Stimulated activated memory B cell treated with anti-CD40 and anti-IgM and Interleukin-4, amounts not matched to agents 10 μg/mL and 1 μg/mL and 100 μg/mL, for 72 hours (primary cell): ENCODE data around the gene ENO1.

Experiments
- ATAC-seq: fragments of 150-1000 bp; cut with Tn5 transposase; 2 replicates; pipeline ENCODE4 v1.10.0; 2021
- H3K27ac Mint-ChIP-seq: one replicate; pipeline ENCODE4 v1.8.0; 2022; ENCODE audit warnings: mild to moderate bottlenecking, mixed read lengths
- H3K27me3 Mint-ChIP-seq: one replicate; pipeline ENCODE4 v1.8.0; 2022; ENCODE audit warnings: mixed read lengths
- H3K36me3 Mint-ChIP-seq: one replicate; pipeline ENCODE4 v1.8.0; 2022; ENCODE audit warnings: mixed read lengths
- H3K4me1 Mint-ChIP-seq: one replicate; pipeline ENCODE4 v1.8.0; 2022; ENCODE audit warnings: mixed read lengths
- H3K4me3 Mint-ChIP-seq: one replicate; pipeline ENCODE4 v1.8.0; 2022; ENCODE audit warnings: mild to moderate bottlenecking, moderate library complexity, mixed read lengths
- H3K9me3 Mint-ChIP-seq: one replicate; pipeline ENCODE4 v1.8.0; 2022; ENCODE audit warnings: mixed read lengths

Gene ENO1

GRCh38 chr1:8883491-8883890 is 5.0 kb upstream of the ENO1 start:
- H3K4me1 Mint-ChIP-seq = peaks cover 15% of the 10 kb centered on the region

GRCh38 chr1:8879922-8880676 is 1.6 kb upstream of the ENO1 start:
- ATAC-seq = no peak
- Mint-ChIP-seq H3K27me3 (no peaks in the 10 kb centered on the region), H3K36me3 (peaks cover 31% of the 10 kb centered on the region)

More at GRCh38 chr1:8883491-8883890, 5.0 kb upstream of the ENO1 start:
- ATAC-seq = no peak
- no peaks in the 10 kb centered on the region for H3K27me3 Mint-ChIP-seq
- no peak overlapping the region for H3K4me3 Mint-ChIP-seq
- no peaks in the 10 kb centered on the region for H3K9me3 Mint-ChIP-seq
- H3K27ac Mint-ChIP-seq = no peak overlapping the region
- no peaks in the 10 kb centered on the region for H3K36me3 Mint-ChIP-seq

GRCh38 chr1:8879464-8879921 is 1.0 kb upstream of the ENO1 start:
- Mint-ChIP-seq H3K4me1 (peaks cover 35% of the 10 kb centered on the region), H3K9me3 (no peaks in the 10 kb centered on the region), H3K36me3 (peaks cover 36% of the 10 kb centered on the region), H3K27ac (peak overlapping the region; percentile 92), H3K27me3 (no peaks in the 10 kb centered on the region), H3K4me3 (peak overlapping the region; percentile 79)
- ATAC-seq = no peak

More at GRCh38 chr1:8879922-8880676, 1.6 kb upstream of the ENO1 start:
- Mint-ChIP-seq H3K4me1 (peaks cover 31% of the 10 kb centered on the region), H3K9me3 (no peaks in the 10 kb centered on the region), H3K27ac (peak overlapping the region; percentile 92), H3K4me3 (peak overlapping the region; percentile 79)

- no peaks in the 10 kb centered on the region for H3K27me3 Mint-ChIP-seq
- peaks cover 36% of the 10 kb centered on the region for H3K36me3 Mint-ChIP-seq
- H3K27ac Mint-ChIP-seq = peak overlapping the region; percentile 92
- peaks cover 35% of the 10 kb centered on the region for H3K4me1 Mint-ChIP-seq
- ATAC-seq = peak; percentile 93
- peak overlapping the region; percentile 96 for H3K4me3 Mint-ChIP-seq
- H3K9me3 Mint-ChIP-seq = no peaks in the 10 kb centered on the region
Observed at GRCh38 chr1:8878698-8879463, 395 bp upstream of the ENO1 start.

- Mint-ChIP-seq H3K4me1 (peaks cover 55% of the 10 kb centered on the region), H3K27ac (peak overlapping the region; percentile 92), H3K36me3 (peaks cover 59% of the 10 kb centered on the region), H3K9me3 (no peaks in the 10 kb centered on the region), H3K4me3 (peak overlapping the region; percentile 96), H3K27me3 (no peaks in the 10 kb centered on the region)
- ATAC-seq = no peak
Observed at GRCh38 chr1:8876087-8876486, 2.4 kb downstream of the ENO1 start.

- H3K4me1 Mint-ChIP-seq = peaks cover 58% of the 10 kb centered on the region
Observed at GRCh38 chr1:8875216-8875861, 3.1 kb downstream of the ENO1 start.

GRCh38 chr1:8874230-8875201 is 4.0 kb downstream of the ENO1 start:
- H3K4me3 Mint-ChIP-seq = peak overlapping the region; percentile 66
- H3K4me1 Mint-ChIP-seq = peaks cover 53% of the 10 kb centered on the region
- ATAC-seq = no peak
- peak overlapping the region; percentile 92 for H3K27ac Mint-ChIP-seq
- no peaks in the 10 kb centered on the region for H3K27me3 Mint-ChIP-seq
- no peaks in the 10 kb centered on the region for H3K9me3 Mint-ChIP-seq
- H3K36me3 Mint-ChIP-seq = peaks cover 72% of the 10 kb centered on the region

More at GRCh38 chr1:8875216-8875861, 3.1 kb downstream of the ENO1 start:
- Mint-ChIP-seq H3K27ac (peak overlapping the region; percentile 92), H3K36me3 (peaks cover 66% of the 10 kb centered on the region), H3K27me3 (no peaks in the 10 kb centered on the region), H3K4me3 (peak overlapping the region; percentile 66), H3K9me3 (no peaks in the 10 kb centered on the region)
- ATAC-seq = no peak

- no peaks in the 10 kb centered on the region for H3K27me3 Mint-ChIP-seq
- peaks cover 57% of the 10 kb centered on the region for H3K4me1 Mint-ChIP-seq
- peaks cover 80% of the 10 kb centered on the region for H3K36me3 Mint-ChIP-seq
- peak overlapping the region; percentile 49 for H3K4me3 Mint-ChIP-seq
- H3K9me3 Mint-ChIP-seq = no peaks in the 10 kb centered on the region
- H3K27ac Mint-ChIP-seq = peak overlapping the region; percentile 58
- no peak for ATAC-seq
Observed at GRCh38 chr1:8873506-8874229, 4.8 kb downstream of the ENO1 start.

- ATAC-seq = no peak
- Mint-ChIP-seq H3K27ac (peak overlapping the region; percentile 58), H3K27me3 (no peaks in the 10 kb centered on the region), H3K9me3 (no peaks in the 10 kb centered on the region), H3K36me3 (peaks cover 80% of the 10 kb centered on the region), H3K4me3 (peak overlapping the region; percentile 49), H3K4me1 (peaks cover 57% of the 10 kb centered on the region)
Observed at GRCh38 chr1:8873001-8873400, 5.5 kb downstream of the ENO1 start.

GRCh38 chr1:8871965-8872399 is 6.5 kb downstream of the ENO1 start:
- no peak overlapping the region for H3K4me3 Mint-ChIP-seq
- H3K9me3 Mint-ChIP-seq = no peaks in the 10 kb centered on the region
- H3K27me3 Mint-ChIP-seq = no peaks in the 10 kb centered on the region
- no peak overlapping the region for H3K27ac Mint-ChIP-seq
- H3K4me1 Mint-ChIP-seq = peaks cover 57% of the 10 kb centered on the region
- ATAC-seq = no peak
- peaks cover 80% of the 10 kb centered on the region for H3K36me3 Mint-ChIP-seq

GRCh38 chr1:8871539-8871935 is 6.9 kb downstream of the ENO1 start:
- H3K9me3 Mint-ChIP-seq = no peaks in the 10 kb centered on the region
- H3K36me3 Mint-ChIP-seq = peaks cover 80% of the 10 kb centered on the region
- H3K4me1 Mint-ChIP-seq = peaks cover 55% of the 10 kb centered on the region
- no peak overlapping the region for H3K4me3 Mint-ChIP-seq
- ATAC-seq = no peak
- no peaks in the 10 kb centered on the region for H3K27me3 Mint-ChIP-seq
- no peak overlapping the region for H3K27ac Mint-ChIP-seq

- peaks cover 79% of the 10 kb centered on the region for H3K36me3 Mint-ChIP-seq
- ATAC-seq = peak; percentile 64
- H3K27me3 Mint-ChIP-seq = no peaks in the 10 kb centered on the region
- H3K9me3 Mint-ChIP-seq = no peaks in the 10 kb centered on the region
- peaks cover 49% of the 10 kb centered on the region for H3K4me1 Mint-ChIP-seq
- H3K4me3 Mint-ChIP-seq = no peak overlapping the region
- H3K27ac Mint-ChIP-seq = no peak overlapping the region
Observed at GRCh38 chr1:8870616-8871538, 7.6 kb downstream of the ENO1 start.

- H3K36me3 Mint-ChIP-seq = peaks cover 71% of the 10 kb centered on the region
- no peaks in the 10 kb centered on the region for H3K9me3 Mint-ChIP-seq
- H3K4me3 Mint-ChIP-seq = no peak overlapping the region
- no peak for ATAC-seq
- H3K27ac Mint-ChIP-seq = no peak overlapping the region
- peaks cover 42% of the 10 kb centered on the region for H3K4me1 Mint-ChIP-seq
- no peaks in the 10 kb centered on the region for H3K27me3 Mint-ChIP-seq
Observed at GRCh38 chr1:8870103-8870502, 8.4 kb downstream of the ENO1 start.
